ENCODE results near the gene ALPL. TPM values are rescaled to one million over a fixed set of nuclear protein-coding genes. Genes with fewer than 3 reads are reported as not detected.

The ALPL gene
- total RNA-seq, 1 experiment from 2014 or later = 140 TPM

DNA sequence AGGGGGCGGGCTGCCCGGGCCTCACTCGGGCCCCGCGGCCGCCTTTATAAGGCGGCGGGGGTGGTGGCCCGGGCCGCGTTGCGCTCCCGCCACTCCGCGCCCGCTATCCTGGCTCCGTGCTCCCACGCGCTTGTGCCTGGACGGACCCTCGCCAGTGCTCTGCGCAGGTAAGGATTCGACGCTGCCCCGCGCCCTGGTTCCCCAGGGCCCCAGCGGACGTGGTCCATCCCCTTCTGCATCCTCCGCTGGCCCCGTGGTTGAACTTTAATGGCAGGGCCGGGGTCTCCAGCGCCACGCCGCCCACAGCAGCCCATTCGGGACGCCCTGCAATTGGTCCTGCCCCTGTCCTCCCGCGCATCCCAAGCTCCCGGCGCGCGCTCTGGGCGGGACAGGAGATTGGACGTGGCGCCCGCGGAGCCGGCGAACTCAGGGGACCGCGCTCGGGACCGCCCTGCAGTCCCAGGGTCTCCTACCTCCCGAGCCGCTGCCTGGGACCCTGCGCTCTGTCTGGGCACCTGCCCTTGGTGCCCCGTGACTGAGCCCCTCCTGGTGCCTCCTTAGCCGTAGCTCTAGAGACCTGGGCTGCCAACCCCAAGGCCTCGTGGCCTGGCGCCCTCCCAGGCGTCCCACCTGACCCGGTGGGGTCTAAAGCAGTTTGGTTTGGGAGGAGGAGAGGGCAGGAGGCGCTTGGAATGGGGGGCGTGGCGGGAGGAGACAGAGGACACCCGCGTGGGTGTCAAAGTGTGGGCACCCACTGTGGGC lies at the start of gene ALPL (continued):
- TF ChIP-seq, protein P1, sequence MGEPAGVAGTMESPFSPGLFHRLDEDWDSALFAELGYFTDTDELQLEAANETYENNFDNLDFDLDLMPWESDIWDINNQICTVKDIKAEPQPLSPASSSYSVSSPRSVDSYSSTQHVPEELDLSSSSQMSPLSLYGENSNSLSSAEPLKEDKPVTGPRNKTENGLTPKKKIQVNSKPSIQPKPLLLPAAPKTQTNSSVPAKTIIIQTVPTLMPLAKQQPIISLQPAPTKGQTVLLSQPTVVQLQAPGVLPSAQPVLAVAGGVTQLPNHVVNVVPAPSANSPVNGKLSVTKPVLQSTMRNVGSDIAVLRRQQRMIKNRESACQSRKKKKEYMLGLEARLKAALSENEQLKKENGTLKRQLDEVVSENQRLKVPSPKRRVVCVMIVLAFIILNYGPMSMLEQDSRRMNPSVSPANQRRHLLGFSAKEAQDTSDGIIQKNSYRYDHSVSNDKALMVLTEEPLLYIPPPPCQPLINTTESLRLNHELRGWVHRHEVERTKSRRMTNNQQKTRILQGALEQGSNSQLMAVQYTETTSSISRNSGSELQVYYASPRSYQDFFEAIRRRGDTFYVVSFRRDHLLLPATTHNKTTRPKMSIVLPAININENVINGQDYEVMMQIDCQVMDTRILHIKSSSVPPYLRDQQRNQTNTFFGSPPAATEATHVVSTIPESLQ (CRISPR knock-in tag; IDR thresholded peaks at IDR 0.05) = no peak
- TF ChIP-seq, protein P2, sequence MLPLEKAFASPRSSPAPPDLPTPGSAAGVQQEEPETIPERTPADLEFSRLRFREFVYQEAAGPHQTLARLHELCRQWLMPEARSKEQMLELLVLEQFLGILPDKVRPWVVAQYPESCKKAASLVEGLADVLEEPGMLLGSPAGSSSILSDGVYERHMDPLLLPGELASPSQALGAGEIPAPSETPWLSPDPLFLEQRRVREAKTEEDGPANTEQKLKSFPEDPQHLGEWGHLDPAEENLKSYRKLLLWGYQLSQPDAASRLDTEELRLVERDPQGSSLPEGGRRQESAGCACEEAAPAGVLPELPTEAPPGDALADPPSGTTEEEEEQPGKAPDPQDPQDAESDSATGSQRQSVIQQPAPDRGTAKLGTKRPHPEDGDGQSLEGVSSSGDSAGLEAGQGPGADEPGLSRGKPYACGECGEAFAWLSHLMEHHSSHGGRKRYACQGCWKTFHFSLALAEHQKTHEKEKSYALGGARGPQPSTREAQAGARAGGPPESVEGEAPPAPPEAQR (CRISPR knock-in tag; IDR thresholded peaks at IDR 0.05) = no peak
- TF ChIP-seq TCF7 (CRISPR knock-in tag; IDR thresholded peaks at IDR 0.05; ENCODE audit: low read depth) = no peak
- TF ChIP-seq, protein P3, sequence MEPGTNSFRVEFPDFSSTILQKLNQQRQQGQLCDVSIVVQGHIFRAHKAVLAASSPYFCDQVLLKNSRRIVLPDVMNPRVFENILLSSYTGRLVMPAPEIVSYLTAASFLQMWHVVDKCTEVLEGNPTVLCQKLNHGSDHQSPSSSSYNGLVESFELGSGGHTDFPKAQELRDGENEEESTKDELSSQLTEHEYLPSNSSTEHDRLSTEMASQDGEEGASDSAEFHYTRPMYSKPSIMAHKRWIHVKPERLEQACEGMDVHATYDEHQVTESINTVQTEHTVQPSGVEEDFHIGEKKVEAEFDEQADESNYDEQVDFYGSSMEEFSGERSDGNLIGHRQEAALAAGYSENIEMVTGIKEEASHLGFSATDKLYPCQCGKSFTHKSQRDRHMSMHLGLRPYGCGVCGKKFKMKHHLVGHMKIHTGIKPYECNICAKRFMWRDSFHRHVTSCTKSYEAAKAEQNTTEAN (CRISPR knock-in tag; IDR thresholded peaks at IDR 0.05) = no peak
- TF ChIP-seq ZNF138 (CRISPR knock-in tag; conservative IDR thresholded peaks at IDR 0.05) = no peak; the same call in 1 of the 2 replicates
- TF ChIP-seq NFYB (CRISPR knock-in tag; conservative IDR thresholded peaks at IDR 0.05; ENCODE audit: low read depth) = no peak
- 0 out of 2 replicates have a peak, but pooled peaks have one; percentile 13 for TF ChIP-seq FOXK1 (CRISPR knock-in tag; IDR thresholded peaks at IDR 0.05)
- no peak for TF ChIP-seq ZNF263 (CRISPR knock-in tag; IDR thresholded peaks at IDR 0.05; ENCODE audit: low read depth)
- TF ChIP-seq, protein P4, sequence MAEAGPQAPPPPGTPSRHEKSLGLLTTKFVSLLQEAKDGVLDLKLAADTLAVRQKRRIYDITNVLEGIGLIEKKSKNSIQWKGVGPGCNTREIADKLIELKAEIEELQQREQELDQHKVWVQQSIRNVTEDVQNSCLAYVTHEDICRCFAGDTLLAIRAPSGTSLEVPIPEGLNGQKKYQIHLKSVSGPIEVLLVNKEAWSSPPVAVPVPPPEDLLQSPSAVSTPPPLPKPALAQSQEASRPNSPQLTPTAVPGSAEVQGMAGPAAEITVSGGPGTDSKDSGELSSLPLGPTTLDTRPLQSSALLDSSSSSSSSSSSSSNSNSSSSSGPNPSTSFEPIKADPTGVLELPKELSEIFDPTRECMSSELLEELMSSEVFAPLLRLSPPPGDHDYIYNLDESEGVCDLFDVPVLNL (CRISPR knock-in tag; IDR thresholded peaks at IDR 0.05; ENCODE audit: borderline replicate concordance, low read depth) = no peak
- TF ChIP-seq JAZF1 (CRISPR knock-in tag; IDR thresholded peaks at IDR 0.05) = no peak
- TF ChIP-seq ETV6 (CRISPR knock-in tag; IDR thresholded peaks at IDR 0.05) = no peak; the same call in 1 of the 2 replicates
- TF ChIP-seq, protein P5, sequence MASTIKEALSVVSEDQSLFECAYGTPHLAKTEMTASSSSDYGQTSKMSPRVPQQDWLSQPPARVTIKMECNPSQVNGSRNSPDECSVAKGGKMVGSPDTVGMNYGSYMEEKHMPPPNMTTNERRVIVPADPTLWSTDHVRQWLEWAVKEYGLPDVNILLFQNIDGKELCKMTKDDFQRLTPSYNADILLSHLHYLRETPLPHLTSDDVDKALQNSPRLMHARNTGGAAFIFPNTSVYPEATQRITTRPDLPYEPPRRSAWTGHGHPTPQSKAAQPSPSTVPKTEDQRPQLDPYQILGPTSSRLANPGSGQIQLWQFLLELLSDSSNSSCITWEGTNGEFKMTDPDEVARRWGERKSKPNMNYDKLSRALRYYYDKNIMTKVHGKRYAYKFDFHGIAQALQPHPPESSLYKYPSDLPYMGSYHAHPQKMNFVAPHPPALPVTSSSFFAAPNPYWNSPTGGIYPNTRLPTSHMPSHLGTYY (CRISPR knock-in tag; IDR thresholded peaks at IDR 0.05) = no peak
- TF ChIP-seq CREB1 (CRISPR knock-in tag; IDR thresholded peaks at IDR 0.05) = no peak
- TF ChIP-seq, protein P6, sequence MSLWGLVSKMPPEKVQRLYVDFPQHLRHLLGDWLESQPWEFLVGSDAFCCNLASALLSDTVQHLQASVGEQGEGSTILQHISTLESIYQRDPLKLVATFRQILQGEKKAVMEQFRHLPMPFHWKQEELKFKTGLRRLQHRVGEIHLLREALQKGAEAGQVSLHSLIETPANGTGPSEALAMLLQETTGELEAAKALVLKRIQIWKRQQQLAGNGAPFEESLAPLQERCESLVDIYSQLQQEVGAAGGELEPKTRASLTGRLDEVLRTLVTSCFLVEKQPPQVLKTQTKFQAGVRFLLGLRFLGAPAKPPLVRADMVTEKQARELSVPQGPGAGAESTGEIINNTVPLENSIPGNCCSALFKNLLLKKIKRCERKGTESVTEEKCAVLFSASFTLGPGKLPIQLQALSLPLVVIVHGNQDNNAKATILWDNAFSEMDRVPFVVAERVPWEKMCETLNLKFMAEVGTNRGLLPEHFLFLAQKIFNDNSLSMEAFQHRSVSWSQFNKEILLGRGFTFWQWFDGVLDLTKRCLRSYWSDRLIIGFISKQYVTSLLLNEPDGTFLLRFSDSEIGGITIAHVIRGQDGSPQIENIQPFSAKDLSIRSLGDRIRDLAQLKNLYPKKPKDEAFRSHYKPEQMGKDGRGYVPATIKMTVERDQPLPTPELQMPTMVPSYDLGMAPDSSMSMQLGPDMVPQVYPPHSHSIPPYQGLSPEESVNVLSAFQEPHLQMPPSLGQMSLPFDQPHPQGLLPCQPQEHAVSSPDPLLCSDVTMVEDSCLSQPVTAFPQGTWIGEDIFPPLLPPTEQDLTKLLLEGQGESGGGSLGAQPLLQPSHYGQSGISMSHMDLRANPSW (CRISPR knock-in tag; conservative IDR thresholded peaks at IDR 0.05; ENCODE audit: low read depth) = no peak
- TF ChIP-seq, protein P7, sequence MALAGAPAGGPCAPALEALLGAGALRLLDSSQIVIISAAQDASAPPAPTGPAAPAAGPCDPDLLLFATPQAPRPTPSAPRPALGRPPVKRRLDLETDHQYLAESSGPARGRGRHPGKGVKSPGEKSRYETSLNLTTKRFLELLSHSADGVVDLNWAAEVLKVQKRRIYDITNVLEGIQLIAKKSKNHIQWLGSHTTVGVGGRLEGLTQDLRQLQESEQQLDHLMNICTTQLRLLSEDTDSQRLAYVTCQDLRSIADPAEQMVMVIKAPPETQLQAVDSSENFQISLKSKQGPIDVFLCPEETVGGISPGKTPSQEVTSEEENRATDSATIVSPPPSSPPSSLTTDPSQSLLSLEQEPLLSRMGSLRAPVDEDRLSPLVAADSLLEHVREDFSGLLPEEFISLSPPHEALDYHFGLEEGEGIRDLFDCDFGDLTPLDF (CRISPR knock-in tag; IDR thresholded peaks at IDR 0.05) = no peak
- no peak for TF ChIP-seq ZNF317 (CRISPR knock-in tag; IDR thresholded peaks at IDR 0.05; ENCODE audit: borderline replicate concordance, low read depth)
- TF ChIP-seq, protein P8, sequence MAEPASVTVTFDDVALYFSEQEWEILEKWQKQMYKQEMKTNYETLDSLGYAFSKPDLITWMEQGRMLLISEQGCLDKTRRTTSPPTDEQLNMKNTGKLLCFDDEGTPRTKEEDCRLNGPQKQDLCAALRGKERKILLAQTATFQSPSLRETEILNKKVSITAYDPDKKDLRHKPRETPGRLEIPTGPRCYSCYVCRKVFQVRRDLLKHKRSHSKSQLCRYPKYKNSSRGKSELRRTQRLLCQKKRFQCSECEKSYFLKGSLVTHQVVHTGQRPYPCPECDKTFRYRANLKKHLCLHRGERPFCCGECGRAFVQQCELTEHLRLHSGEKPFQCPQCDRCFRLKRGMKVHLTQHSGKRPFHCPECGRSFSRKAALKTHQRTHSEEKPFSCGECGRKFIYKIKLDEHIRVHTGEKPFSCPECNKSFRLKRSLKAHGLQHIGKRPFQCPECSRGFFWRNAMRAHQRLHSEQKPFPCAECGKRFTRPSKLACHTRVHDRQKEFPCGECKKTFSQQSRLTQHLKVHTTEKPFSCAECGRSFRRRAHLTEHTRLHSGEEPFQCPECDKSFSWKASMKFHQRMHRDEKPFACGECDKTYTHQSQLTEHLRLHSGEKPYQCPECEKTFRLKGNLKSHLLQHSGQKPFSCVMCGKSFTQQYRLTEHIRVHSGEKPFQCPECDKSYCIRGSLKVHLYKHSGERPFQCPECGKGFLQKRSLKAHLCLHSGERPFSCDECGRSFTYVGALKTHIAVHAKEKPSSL (CRISPR knock-in tag; conservative IDR thresholded peaks at IDR 0.05) = no peak
- TF ChIP-seq, protein P9, sequence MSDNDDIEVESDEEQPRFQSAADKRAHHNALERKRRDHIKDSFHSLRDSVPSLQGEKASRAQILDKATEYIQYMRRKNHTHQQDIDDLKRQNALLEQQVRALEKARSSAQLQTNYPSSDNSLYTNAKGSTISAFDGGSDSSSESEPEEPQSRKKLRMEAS (CRISPR knock-in tag; IDR thresholded peaks at IDR 0.05) = peak; percentile 72
- TF ChIP-seq IRF2 (CRISPR knock-in tag; IDR thresholded peaks at IDR 0.05; ENCODE audit: borderline replicate concordance, low read depth) = no peak
- no peak for TF ChIP-seq RELA (CRISPR knock-in tag; IDR thresholded peaks at IDR 0.05; ENCODE audit: borderline replicate concordance)
- no peak for TF ChIP-seq PRRX2 (CRISPR knock-in tag; IDR thresholded peaks at IDR 0.05)
- no peak for TF ChIP-seq ATF1 (CRISPR knock-in tag; IDR thresholded peaks at IDR 0.05)
